Spleen (tissue), 11 donors: ENCODE data around the gene PDE8B. TPM values are rescaled to one million over a fixed set of nuclear protein-coding genes. Genes with fewer than 3 reads are reported as not detected.
"Not testable (repeated sequence)": the region's sequence is repeated elsewhere in the genome, so short reads cannot be mapped to it uniquely, and the experiment has no call there.

Experiments used
- DNase-seq: peaks from one replicate; pipeline ENCODE4 v3.0.0-alpha.2; 2020
- H3K27ac ChIP-seq, 8 donors: fragments of 200-600 bp; sonication (generic) in 7 of 8; 1 replicate in 4 of 8; 2 replicates in 4 of 8; pipeline versions ENCODE4 v1.5.0 to v1.8.0; 2016 to 2021; ENCODE audit warnings: inconsistent platforms in 4 of 8, mild to moderate bottlenecking in 4 of 8, moderate library complexity in 1 of 8
- H3K27me3 ChIP-seq, 7 donors: fragments of 200-600 bp; sonication (generic) in 6 of 7; replicated peaks in 1 of 7; 1 replicate in 4 of 7; 2 replicates in 3 of 7; pipeline versions ENCODE4 v1.5.0 to v1.8.0; 2016 to 2021; ENCODE audit warnings: inconsistent platforms in 3 of 7, mild to moderate bottlenecking in 1 of 7
- H3K36me3 ChIP-seq, 6 donors: fragments of 200-600 bp; sonication (generic) in 5 of 6; 1 replicate in 4 of 6; 2 replicates in 2 of 6; pipeline versions ENCODE4 v1.5.0 to v1.8.0; 2016 to 2021; ENCODE audit warnings: inconsistent platforms in 2 of 6
- H3K4me1 ChIP-seq, 6 donors: fragments of 200-600 bp; sonication (generic) in 5 of 6; 1 replicate in 3 of 6; 2 replicates in 3 of 6; pipeline versions ENCODE4 v1.5.0 to v1.8.0; 2016 to 2021; ENCODE audit warnings: inconsistent platforms in 3 of 6
- H3K4me3 ChIP-seq, 8 donors: fragments of 200-600 bp; sonication (generic) in 7 of 8; 1 replicate in 4 of 8; 2 replicates in 4 of 8; pipeline versions ENCODE4 v1.5.0 to v1.8.0; 2016 to 2021; ENCODE audit warnings: inconsistent platforms in 4 of 8, mild to moderate bottlenecking in 4 of 8, moderate library complexity in 2 of 8
- H3K9me3 ChIP-seq, 8 donors: fragments of 200-600 bp; sonication (generic) in 7 of 8; 1 replicate in 4 of 8; 2 replicates in 4 of 8; pipeline versions ENCODE4 v1.5.0 to v1.8.0; 2016 to 2021; ENCODE audit warnings: inconsistent platforms in 4 of 8
- CTCF ChIP-seq, 11 experiments: fragments of 200-600 bp in 7 of 11; fragments of 450-650 bp in 4 of 11; sonication (generic) in 4 of 11; IDR thresholded peaks in 8 of 11; conservative IDR thresholded peaks in 3 of 11; 1 replicate in 7 of 11; 2 replicates in 4 of 11; pipeline versions ENCODE4 v1.4.0 to v1.8.0; 2016 to 2021; ENCODE audit warnings: antibody characterized with exemption in 11 of 11, inconsistent platforms in 4 of 11, mild to moderate bottlenecking in 1 of 11
- POLR2A ChIP-seq, 3 donors: fragments of 450-650 bp; IDR thresholded peaks; one replicate each; pipeline ENCODE4 v1.5.1; 2017; ENCODE audit warnings: antibody characterized with exemption in 3 of 3, mild to moderate bottlenecking in 1 of 3
- POLR2AphosphoS5 ChIP-seq, 3 donors: sonication (generic); formaldehyde crosslinking; IDR thresholded peaks; one replicate each; pipeline ENCODE4 v1.5.1; 2017; ENCODE audit warnings: antibody characterized with exemption in 3 of 3
- WGBS, 5 donors: extraction: QIAGEN DNeasy Blood & Tissue Kit in 3 of 5; methylation state at CpG; one replicate each; pipeline versions ENCODE4 v1.1.5 to v1.1.7; 2013 to 2018; 5-methylcytosine and 5-hydroxymethylcytosine counted together
- intact Hi-C: fragments of 100-400 bp; cut with DNase I; formaldehyde crosslinking; loops from one replicate; pipeline ENCODE4 v1.15.0; 2023; ENCODE audit warnings: low total_unique reads
- polyA plus RNA-seq, 3 donors: library from polyadenylated mRNA; stranded (reverse); fragments of 200-250 nt; gene quantifications; one replicate each; pipeline ENCODE4 v1.2.1, GENCODE V29; 2013
- total RNA-seq, 7 donors: library from RNA; depleted of rRNA in 3 of 7; stranded (reverse); fragments of >200 nt in 3 of 7; fragmentation: NEBNext Ultra II Directional in 4 of 7; extraction: Animal tissue kit (Norgen Biotek cat#: 25700) in 4 of 7; gene quantifications; one replicate each; pipeline versions ENCODE4 v1.1.0 to v1.2.1, GENCODE V29; 2016 to 2021
- donor health status: healthy with polysubstance abuse.
- donor health status: DM: no; HTN: no; CAD: no; lungs with moderate emphysema.
- donor health status: DM: no; HTN: no; CAD: no.
- donor health status: Bipolar disorder and iron deficiency.
- donor health status: healthy.
- donor health status: DM: no; HTN: no; CAD: no.
- donor health status: DM: yes; HTN: yes; CAD: no.

Gene PDE8B
- total and polyA plus RNA-seq, 10 donors, result 0.18 to 1.9 (median 0.85) TPM

DNA sequence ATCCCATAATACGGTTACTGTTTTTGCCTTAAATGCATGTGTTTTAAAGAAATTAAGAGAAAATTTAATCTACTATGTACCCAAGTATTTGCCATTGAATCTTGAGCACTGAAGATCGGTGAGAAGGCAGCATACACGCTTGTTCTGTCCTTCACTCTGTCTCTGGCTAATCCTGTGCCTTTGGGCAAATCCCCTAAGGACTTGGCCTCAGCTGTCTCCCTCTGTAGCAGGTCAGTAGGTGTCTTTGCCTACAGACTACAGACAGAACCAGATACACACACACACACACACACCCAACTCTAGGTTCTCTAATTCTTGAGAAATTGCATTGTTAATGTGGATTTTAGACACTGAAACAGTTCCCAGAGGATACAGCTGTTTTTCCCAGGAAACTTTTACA, 164.2 kb downstream of the PDE8B start:
- Histone ChIP-seq H3K27ac (no peak overlapping the region), H3K9me3 (no peaks in the 10 kb centered on the region), H3K27me3 (no peaks in the 10 kb centered on the region), H3K4me1 (no peaks in the 10 kb centered on the region), H3K4me3 (no peak overlapping the region), H3K36me3 (no peaks in the 10 kb centered on the region)
- no peak for DNase-seq
- 64 to 95% (median 81%) methylated on average over 3 of the region's 3 CpGs for WGBS, 5 donors
- TF ChIP-seq POLR2A (IDR thresholded peaks at IDR 0.05), result no peak
- TF ChIP-seq CTCF (IDR thresholded peaks at IDR 0.05 in 8 of 11, conservative IDR thresholded peaks at IDR 0.05 in 3 of 11), result no peak
- no peak for TF ChIP-seq POLR2AphosphoS5 (IDR thresholded peaks at IDR 0.05)
- intact Hi-C loops, result no loop called here

- no peaks in the 10 kb centered on the region for H3K27me3 ChIP-seq
- TF ChIP-seq CTCF (IDR thresholded peaks at IDR 0.05 in 8 of 11, conservative IDR thresholded peaks at IDR 0.05 in 3 of 11) (no peak), POLR2AphosphoS5 (IDR thresholded peaks at IDR 0.05) (no peak), POLR2A (IDR thresholded peaks at IDR 0.05) (no peak)
- no peak overlapping the region for H3K27ac ChIP-seq
- no peak for DNase-seq
- intact Hi-C loops, result no loop called here
- H3K9me3 ChIP-seq, result no peaks in the 10 kb centered on the region
- no peak overlapping the region for H3K4me3 ChIP-seq
- no peaks in the 10 kb centered on the region for H3K4me1 ChIP-seq
- H3K36me3 ChIP-seq, result no peaks in the 10 kb centered on the region
- 51 to 89% (median 81%) methylated on average over 5 of the region's 5 CpGs for WGBS, 5 donors
These were observed 166.3 kb downstream of the PDE8B start for GRCh38 chr5:77376609-77377300.

- Histone ChIP-seq H3K4me3 (no peak overlapping the region), H3K4me1 (no peaks in the 10 kb centered on the region), H3K9me3 (no peaks in the 10 kb centered on the region), H3K27ac (no peak overlapping the region), H3K36me3 (no peaks in the 10 kb centered on the region), H3K27me3 (no peaks in the 10 kb centered on the region)
- no peak for DNase-seq
- TF ChIP-seq POLR2A (IDR thresholded peaks at IDR 0.05) (no peak), CTCF (IDR thresholded peaks at IDR 0.05 in 8 of 11, conservative IDR thresholded peaks at IDR 0.05 in 3 of 11) (no peak), POLR2AphosphoS5 (IDR thresholded peaks at IDR 0.05) (no peak)
- WGBS, 5 donors, result 48 to 56% (median 52%) methylated on average over 6 of the region's 6 CpGs
- intact Hi-C loops, result no loop called here
These were observed 169.1 kb downstream of the PDE8B start for GRCh38 chr5:77379558-77380061.

DNA sequence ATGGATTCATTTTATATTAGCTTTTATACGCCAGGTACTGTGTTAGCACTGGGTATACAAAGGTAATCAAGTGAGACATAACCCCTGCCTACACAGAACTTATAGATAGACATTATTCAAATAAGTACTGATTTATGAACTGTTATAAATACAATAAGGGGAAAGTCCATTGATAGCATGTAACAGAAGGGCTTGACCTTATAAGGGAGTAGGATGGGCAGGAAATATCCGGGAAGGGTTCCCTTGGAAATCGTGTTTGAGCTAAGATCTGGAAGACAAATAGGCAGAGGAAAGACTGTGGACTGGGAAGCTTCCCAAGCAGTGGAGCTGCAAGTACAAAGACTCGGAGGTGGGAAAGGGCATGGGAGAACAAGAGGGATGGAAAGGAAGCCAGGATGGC, 170.2 kb downstream of the PDE8B start:
- H3K9me3 ChIP-seq, result no peaks in the 10 kb centered on the region
- no peak for DNase-seq
- H3K27ac ChIP-seq, result no peak overlapping the region
- no peaks in the 10 kb centered on the region for H3K27me3 ChIP-seq
- 65 to 80% (median 71%) methylated on average over 4 of the region's 4 CpGs for WGBS, 5 donors
- H3K4me1 ChIP-seq, result no peaks in the 10 kb centered on the region
- no peak for TF ChIP-seq CTCF (IDR thresholded peaks at IDR 0.05 in 8 of 11, conservative IDR thresholded peaks at IDR 0.05 in 3 of 11)
- TF ChIP-seq POLR2A (IDR thresholded peaks at IDR 0.05), result no peak
- TF ChIP-seq POLR2AphosphoS5 (IDR thresholded peaks at IDR 0.05), result no peak
- no peak overlapping the region for H3K4me3 ChIP-seq
- intact Hi-C loops, result no loop called here
- no peaks in the 10 kb centered on the region for H3K36me3 ChIP-seq

GRCh38 chr5:77383336-77383735, 172.9 kb downstream of the PDE8B start:
- H3K9me3 ChIP-seq, H3K4me3 ChIP-seq, H3K36me3 ChIP-seq, H3K27me3 ChIP-seq, H3K4me1 ChIP-seq, H3K27ac ChIP-seq, intact Hi-C loops, DNase-seq: not testable (repeated sequence)
- 87 to 95% (median 93%) methylated on average over 2 of the region's 2 CpGs for WGBS, 5 donors

DNA sequence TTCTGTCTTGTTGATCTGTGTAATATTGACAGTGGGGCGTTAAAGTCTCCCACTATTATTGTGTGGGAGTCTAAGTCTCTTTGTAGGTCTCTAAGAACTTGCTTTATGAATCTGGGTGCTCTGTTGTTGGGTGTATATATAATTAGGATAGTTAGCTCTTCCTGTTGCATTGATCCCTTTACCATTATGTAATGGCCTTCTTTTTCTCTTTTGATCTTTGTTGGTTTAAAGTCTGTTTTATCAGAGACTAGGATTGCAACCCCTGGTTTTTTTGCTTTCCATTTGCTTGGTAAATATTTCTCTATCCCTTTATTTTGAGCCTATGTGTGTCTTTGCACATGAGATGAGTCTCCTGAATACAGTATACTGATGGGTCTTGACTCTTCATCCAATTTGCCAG, 175.9 kb downstream of the PDE8B start:
- H3K4me1 ChIP-seq, H3K27ac ChIP-seq, intact Hi-C loops, H3K36me3 ChIP-seq, H3K4me3 ChIP-seq, DNase-seq, H3K9me3 ChIP-seq: not testable (repeated sequence)
- peaks cover 0 to 12% (median 0%) of the 10 kb centered on the region in 7 donors for H3K27me3 ChIP-seq
- WGBS, 5 donors, result 92 to 100% (median 96%) methylated on average over 1 of the region's 1 CpG
